ENCODE results near the gene LEO1. TPM values are rescaled to one million over a fixed set of nuclear protein-coding genes. Genes with fewer than 3 reads are reported as not detected.

The LEO1 gene
- polyA plus RNA-seq, 3 donors = 30.3 to 40.4 (median 39.1) TPM

Other genes with a start within 250 kb of the LEO1 start
- gene LYSMD2, start 234.1 kb downstream of the LEO1 start, polyA plus RNA-seq (ENCODE audit: insufficient read length in 3 of 3) = 1 to 10 TPM; 3.6 to 4.3 (median 3.7) TPM
- gene TMOD2, start 220.2 kb downstream of the LEO1 start, polyA plus RNA-seq (ENCODE audit: insufficient read length in 3 of 3) = 1 to 10 TPM; 4.6 to 4.9 (median 4.9) TPM
- gene TMOD3, start 142.1 kb downstream of the LEO1 start, polyA plus RNA-seq (ENCODE audit: insufficient read length in 3 of 3) = 10 to 100 TPM; 48.3 to 55.3 (median 51.6) TPM
- 10 to 100 TPM; 34.9 to 42.3 (median 38.2) TPM for gene MAPK6, start 47.4 kb upstream of the LEO1 start, polyA plus RNA-seq (ENCODE audit: insufficient read length in 3 of 3)
- under 1 TPM; 0.81 to 0.93 (median 0.88) TPM for gene BCL2L10, start 141.0 kb upstream of the LEO1 start, polyA plus RNA-seq (ENCODE audit: insufficient read length in 3 of 3)
- gene GNB5, start 219.6 kb upstream of the LEO1 start, polyA plus RNA-seq (ENCODE audit: insufficient read length in 3 of 3) = 10 to 100 TPM; 16.5 to 25.3 (median 20.3) TPM